ENCODE results near the gene KCNK10. TPM values are rescaled to one million over a fixed set of nuclear protein-coding genes. Genes with fewer than 3 reads are reported as not detected.

KCNK10 gene, protein sequence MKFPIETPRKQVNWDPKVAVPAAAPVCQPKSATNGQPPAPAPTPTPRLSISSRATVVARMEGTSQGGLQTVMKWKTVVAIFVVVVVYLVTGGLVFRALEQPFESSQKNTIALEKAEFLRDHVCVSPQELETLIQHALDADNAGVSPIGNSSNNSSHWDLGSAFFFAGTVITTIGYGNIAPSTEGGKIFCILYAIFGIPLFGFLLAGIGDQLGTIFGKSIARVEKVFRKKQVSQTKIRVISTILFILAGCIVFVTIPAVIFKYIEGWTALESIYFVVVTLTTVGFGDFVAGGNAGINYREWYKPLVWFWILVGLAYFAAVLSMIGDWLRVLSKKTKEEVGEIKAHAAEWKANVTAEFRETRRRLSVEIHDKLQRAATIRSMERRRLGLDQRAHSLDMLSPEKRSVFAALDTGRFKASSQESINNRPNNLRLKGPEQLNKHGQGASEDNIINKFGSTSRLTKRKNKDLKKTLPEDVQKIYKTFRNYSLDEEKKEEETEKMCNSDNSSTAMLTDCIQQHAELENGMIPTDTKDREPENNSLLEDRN
- total RNA-seq, result not detected
- 0.18 TPM for polyA plus RNA-seq (2013, experiment 1 of 2)
- 0.10 TPM for polyA plus RNA-seq (2013, experiment 2 of 2)
- total RNA-seq, result 0 to 1.4 (median 0) reads per million in 172 experiments

DNA sequence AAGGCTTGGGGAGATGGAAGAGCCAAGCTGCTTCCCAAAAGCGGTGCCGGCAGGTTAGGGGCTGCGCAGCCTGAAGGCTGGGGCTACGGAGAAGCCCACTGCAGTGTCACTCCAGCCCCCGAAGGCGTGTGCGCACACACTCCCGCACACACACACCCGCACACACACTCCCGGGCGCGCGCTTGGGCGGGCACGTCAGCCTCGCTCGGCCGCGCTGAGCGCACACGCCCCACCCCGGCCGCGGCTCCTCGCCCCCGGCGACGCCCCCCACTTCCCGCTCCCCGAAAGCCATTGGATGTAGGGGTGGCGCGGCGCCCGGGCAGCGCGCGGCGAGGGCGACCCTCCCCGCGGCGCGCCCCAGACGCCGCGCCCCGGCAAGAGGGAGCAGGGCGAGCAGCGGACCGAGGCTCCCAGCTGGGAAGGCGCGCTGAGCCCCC, at the start of gene KCNK10:
Gene KCNK10, minus strand, starts transcription at position 184 of the 437 bp plus-strand sequence. CDS start 471 bp downstream, outside the sequence.
- ChIA-PET POLR2A (no interaction called here), CTCF (no interaction called here)
- Histone ChIP-seq H3K9me3 (ENCODE audit: control insufficient read depth in 1 of 2, insufficient read depth in 1 of 2, low read length in 2 of 2) (peaks cover 0 to 5% of the 10 kb centered on the region in 2 experiments), H3K4me3 (ENCODE audit: low read length) (no peak within 1 kb of the TSS), H3K27ac (ENCODE audit: low read depth in 1 of 2, low read length in 2 of 2) (no peak within 1 kb of the TSS), H3K36me3 (ENCODE audit: insufficient read depth, low read length) (no peaks in the 10 kb centered on the region), H3K27me3 (ENCODE audit: control insufficient read depth in 1 of 2, insufficient read depth in 2 of 2, low read length in 2 of 2) (peaks cover 61 to 79% of the 10 kb centered on the region in 2 experiments), H3K4me1 (ENCODE audit: insufficient read depth, low read length) (peaks cover 4% of the 10 kb centered on the region)
- Mint-ChIP-seq H3K36me3 (ENCODE audit: low read depth) (no peaks in the 10 kb centered on the region), H3K27ac (no peak within 1 kb of the TSS), H3K27me3 (peaks cover 43% of the 10 kb centered on the region), H3K4me3 (no peak within 1 kb of the TSS), H3K9me3 (no peaks in the 10 kb centered on the region), H3K4me1 (ENCODE audit: low read depth) (no peaks in the 10 kb centered on the region)
- TF ChIP-seq, protein P1, sequence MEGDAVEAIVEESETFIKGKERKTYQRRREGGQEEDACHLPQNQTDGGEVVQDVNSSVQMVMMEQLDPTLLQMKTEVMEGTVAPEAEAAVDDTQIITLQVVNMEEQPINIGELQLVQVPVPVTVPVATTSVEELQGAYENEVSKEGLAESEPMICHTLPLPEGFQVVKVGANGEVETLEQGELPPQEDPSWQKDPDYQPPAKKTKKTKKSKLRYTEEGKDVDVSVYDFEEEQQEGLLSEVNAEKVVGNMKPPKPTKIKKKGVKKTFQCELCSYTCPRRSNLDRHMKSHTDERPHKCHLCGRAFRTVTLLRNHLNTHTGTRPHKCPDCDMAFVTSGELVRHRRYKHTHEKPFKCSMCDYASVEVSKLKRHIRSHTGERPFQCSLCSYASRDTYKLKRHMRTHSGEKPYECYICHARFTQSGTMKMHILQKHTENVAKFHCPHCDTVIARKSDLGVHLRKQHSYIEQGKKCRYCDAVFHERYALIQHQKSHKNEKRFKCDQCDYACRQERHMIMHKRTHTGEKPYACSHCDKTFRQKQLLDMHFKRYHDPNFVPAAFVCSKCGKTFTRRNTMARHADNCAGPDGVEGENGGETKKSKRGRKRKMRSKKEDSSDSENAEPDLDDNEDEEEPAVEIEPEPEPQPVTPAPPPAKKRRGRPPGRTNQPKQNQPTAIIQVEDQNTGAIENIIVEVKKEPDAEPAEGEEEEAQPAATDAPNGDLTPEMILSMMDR (IDR thresholded peaks at IDR 0.05), result no peak
- DNase-seq, result no peak
- intact Hi-C loops (cut with DNase I, micrococcal nuclease), result no loop called here
- ATAC-seq (ENCODE audit: poor library complexity), result no peak

DNA sequence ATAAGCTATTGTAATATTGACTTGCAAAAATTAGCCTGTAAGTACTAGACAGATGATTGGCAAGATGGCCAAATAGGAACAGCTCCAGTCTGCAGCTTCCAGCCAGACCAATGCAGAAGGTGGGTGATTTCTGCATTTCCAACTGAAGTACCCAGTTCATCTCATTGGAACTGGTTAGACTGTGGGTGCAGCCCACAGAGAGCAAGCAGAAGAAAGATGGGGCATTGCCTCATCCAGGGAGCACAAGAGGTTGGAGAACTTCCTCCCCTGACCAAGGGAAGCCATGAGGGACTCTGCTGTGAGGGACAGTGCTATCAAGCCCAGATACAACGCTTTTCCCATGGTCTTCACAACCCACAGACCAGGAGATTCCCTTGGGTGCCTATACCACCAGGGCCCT, 46.4 kb upstream of the KCNK10 start:
- CTCF ChIA-PET, result no interaction called here

DNA sequence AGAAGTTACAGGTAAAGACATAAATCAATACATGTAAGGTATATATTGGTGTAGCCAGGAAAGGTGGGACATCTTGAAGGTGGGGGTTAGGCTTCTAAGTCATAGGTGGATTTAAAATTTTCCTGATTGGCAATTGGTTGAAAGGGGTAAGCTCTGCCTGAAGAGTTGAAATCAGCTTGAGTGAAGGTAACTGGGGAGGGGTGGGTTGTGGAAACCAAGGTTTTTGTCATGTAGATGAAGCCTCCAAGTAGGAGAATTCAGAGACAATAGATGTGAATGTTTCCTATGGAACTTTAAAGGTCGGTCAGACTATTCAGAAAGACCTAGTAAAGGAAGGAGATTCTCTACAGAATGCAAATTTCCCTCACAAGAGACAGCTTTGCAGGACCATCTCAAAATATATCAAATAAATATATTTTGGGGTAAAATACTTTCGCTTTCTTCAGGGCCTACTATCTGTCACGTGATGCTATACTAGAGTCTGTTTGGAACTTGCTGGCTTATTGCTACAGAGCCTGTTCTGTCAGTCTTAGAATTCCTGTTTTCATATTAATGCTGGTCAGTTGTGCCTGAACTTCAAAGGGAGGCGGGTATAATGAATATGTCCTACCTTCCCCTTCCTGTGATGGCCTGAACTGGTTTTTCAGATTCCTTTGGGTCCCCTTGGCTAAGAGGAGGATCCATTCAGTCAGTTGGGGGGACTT, 41.8 kb upstream of the KCNK10 start:
- intact Hi-C loops (cut with DNase I, micrococcal nuclease), result no loop called here
- Histone ChIP-seq H3K4me1 (ENCODE audit: insufficient read depth, low read length) (no peaks in the 10 kb centered on the region), H3K36me3 (ENCODE audit: insufficient read depth, low read length) (no peaks in the 10 kb centered on the region), H3K9me3 (ENCODE audit: control insufficient read depth in 1 of 2, insufficient read depth in 1 of 2, low read length in 2 of 2) (no peaks in the 10 kb centered on the region), H3K4me3 (ENCODE audit: low read length) (no peak overlapping the region), H3K27me3 (ENCODE audit: control insufficient read depth in 1 of 2, insufficient read depth in 2 of 2, low read length in 2 of 2) (peaks cover 0 to 2% of the 10 kb centered on the region in 2 experiments), H3K27ac (ENCODE audit: low read depth in 1 of 2, low read length in 2 of 2) (no peak overlapping the region)
- Mint-ChIP-seq H3K27me3 (peaks cover 53% of the 10 kb centered on the region), H3K36me3 (ENCODE audit: low read depth) (no peaks in the 10 kb centered on the region), H3K4me1 (ENCODE audit: low read depth) (no peaks in the 10 kb centered on the region), H3K27ac (no peak overlapping the region), H3K9me3 (no peaks in the 10 kb centered on the region), H3K4me3 (no peak overlapping the region)
- ChIA-PET CTCF (no interaction called here), POLR2A (no interaction called here)
- TF ChIP-seq, protein P1 (IDR thresholded peaks at IDR 0.05), result no peak
- ATAC-seq (ENCODE audit: poor library complexity) (no peak), DNase-seq (no peak)

More for the DNA sequence above, 46.4 kb upstream of the KCNK10 start:
- Mint-ChIP-seq H3K9me3 (no peaks in the 10 kb centered on the region), H3K27me3 (peaks cover 51% of the 10 kb centered on the region), H3K36me3 (ENCODE audit: low read depth) (no peaks in the 10 kb centered on the region), H3K4me1 (ENCODE audit: low read depth) (no peaks in the 10 kb centered on the region), H3K4me3 (no peak overlapping the region), H3K27ac (no peak overlapping the region)
- Histone ChIP-seq H3K27me3 (ENCODE audit: control insufficient read depth in 1 of 2, insufficient read depth in 2 of 2, low read length in 2 of 2) (peaks cover 0 to 2% of the 10 kb centered on the region in 2 experiments), H3K4me1 (ENCODE audit: insufficient read depth, low read length) (no peaks in the 10 kb centered on the region), H3K9me3 (ENCODE audit: control insufficient read depth in 1 of 2, insufficient read depth in 1 of 2, low read length in 2 of 2) (no peaks in the 10 kb centered on the region), H3K36me3 (ENCODE audit: insufficient read depth, low read length) (no peaks in the 10 kb centered on the region), H3K27ac (ENCODE audit: low read depth in 1 of 2, low read length in 2 of 2) (no peak overlapping the region), H3K4me3 (ENCODE audit: low read length) (no peak overlapping the region)
- POLR2A ChIA-PET, result no interaction called here
- no peak for DNase-seq
- TF ChIP-seq, protein P1 (IDR thresholded peaks at IDR 0.05), result no peak
- ATAC-seq (ENCODE audit: poor library complexity), result no peak
- intact Hi-C loops (cut with DNase I, micrococcal nuclease), result no loop called here
